ENCODE measurements around the gene MBNL1. TPM values are rescaled to one million over a fixed set of nuclear protein-coding genes. Genes with fewer than 3 reads are reported as not detected.
"Not testable (repeated sequence)": the region's sequence is repeated elsewhere in the genome, so short reads cannot be mapped to it uniquely, and the experiment has no call there.

Gene MBNL1
- total RNA-seq, 1 donor from 2014 or later, result 172 TPM

DNA sequence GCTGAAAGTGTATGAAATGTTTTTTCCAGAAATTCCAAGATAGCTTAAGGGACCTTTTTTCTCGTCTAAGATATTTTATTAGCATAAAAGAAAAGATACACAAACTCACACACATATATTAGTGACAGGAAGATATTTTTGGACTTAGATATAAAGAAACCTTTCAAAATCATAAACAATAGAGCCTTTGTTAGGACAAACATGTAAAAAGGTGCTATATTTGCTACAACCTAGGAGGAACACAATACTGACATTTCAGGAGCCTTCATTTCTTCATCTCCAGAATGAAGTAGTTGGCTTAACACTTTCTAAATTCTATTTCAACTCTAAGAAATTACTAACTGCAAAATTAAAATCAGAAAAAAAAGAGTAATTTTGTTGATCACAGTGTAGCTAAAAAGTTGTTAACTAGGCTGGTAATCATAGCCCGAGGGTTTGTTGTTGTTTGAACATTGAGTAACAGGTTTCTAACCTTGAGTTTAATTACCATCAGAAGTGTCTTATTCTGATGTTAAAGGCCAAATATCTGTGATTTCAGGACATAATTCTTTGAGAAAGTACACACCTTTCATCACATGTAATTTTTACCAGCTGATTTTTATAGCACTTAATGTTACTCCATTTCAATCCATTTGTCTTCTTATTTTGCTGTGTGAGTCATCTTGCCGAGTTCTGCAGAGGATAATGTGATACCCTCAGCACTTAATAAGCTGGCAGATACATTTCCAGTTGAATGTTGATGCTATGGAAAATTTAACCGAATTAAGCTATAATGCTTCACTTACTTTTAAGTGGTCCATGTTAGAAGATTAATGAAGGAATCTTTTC lies 97.3 kb downstream of the MBNL1 start:
- Histone ChIP-seq H3K4me3 (no peak overlapping the region), H3K4me1 (peaks cover 87% of the 10 kb centered on the region), H3K36me3 (no peaks in the 10 kb centered on the region), H3K27me3 (ENCODE audit: low read depth) (no peaks in the 10 kb centered on the region), H3K9me3 (replicated peaks) (peaks cover 5% of the 10 kb centered on the region), H3K27ac (replicated peaks) (peak overlapping the region; percentile 34)
- TF ChIP-seq CTCF (IDR thresholded peaks at IDR 0.05; ENCODE audit: borderline replicate concordance), result no peak
- no peak for DNase-seq
- intact Hi-C loops (cut with micrococcal nuclease), result no loop called here

GRCh38 chr3:152367192-152367591 lies 98.5 kb downstream of the MBNL1 start:
- H3K36me3 ChIP-seq; intact Hi-C loops (cut with micrococcal nuclease); H3K27me3 ChIP-seq (ENCODE audit: low read depth); H3K9me3 ChIP-seq (replicated peaks); DNase-seq; H3K27ac ChIP-seq (replicated peaks); H3K4me3 ChIP-seq: not testable (repeated sequence)
- peaks cover 80% of the 10 kb centered on the region for H3K4me1 ChIP-seq

- H3K9me3 ChIP-seq (replicated peaks); DNase-seq; H3K27me3 ChIP-seq (ENCODE audit: low read depth); intact Hi-C loops (cut with micrococcal nuclease); H3K4me3 ChIP-seq; H3K36me3 ChIP-seq: not testable (repeated sequence)
- Histone ChIP-seq H3K4me1 (peaks cover 88% of the 10 kb centered on the region), H3K27ac (replicated peaks) (peak overlapping the region; percentile 62)
Measured at GRCh38 chr3:152372633-152373032, 103.9 kb downstream of the MBNL1 start.

DNA sequence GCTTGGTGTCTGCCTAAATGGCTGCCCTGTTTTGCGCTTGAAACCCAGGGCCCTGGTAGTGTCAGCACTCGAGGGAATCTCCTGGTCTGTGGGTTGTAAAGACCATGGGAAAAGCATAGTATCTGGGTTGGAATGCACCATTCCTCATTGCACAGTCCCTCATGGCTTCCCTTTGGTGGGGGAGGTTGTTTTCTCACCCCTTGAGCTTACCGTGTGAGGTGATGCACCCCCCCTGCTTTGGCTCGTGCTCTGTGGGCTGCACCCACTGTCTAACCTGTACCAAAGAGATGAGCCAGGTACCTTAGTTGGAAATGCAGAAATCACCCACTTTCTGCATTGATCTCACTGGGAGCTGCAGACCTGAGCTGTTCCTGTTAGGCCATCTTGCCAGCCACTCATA lies 104.7 kb downstream of the MBNL1 start:
- Histone ChIP-seq H3K4me1 (peaks cover 88% of the 10 kb centered on the region), H3K36me3 (no peaks in the 10 kb centered on the region), H3K4me3 (no peak overlapping the region), H3K27ac (replicated peaks) (peak overlapping the region; percentile 62), H3K27me3 (ENCODE audit: low read depth) (no peaks in the 10 kb centered on the region), H3K9me3 (replicated peaks) (no peaks in the 10 kb centered on the region)
- no peak for DNase-seq
- intact Hi-C loops (cut with micrococcal nuclease), result no loop called here
- no peak for TF ChIP-seq CTCF (IDR thresholded peaks at IDR 0.05; ENCODE audit: borderline replicate concordance)

DNA sequence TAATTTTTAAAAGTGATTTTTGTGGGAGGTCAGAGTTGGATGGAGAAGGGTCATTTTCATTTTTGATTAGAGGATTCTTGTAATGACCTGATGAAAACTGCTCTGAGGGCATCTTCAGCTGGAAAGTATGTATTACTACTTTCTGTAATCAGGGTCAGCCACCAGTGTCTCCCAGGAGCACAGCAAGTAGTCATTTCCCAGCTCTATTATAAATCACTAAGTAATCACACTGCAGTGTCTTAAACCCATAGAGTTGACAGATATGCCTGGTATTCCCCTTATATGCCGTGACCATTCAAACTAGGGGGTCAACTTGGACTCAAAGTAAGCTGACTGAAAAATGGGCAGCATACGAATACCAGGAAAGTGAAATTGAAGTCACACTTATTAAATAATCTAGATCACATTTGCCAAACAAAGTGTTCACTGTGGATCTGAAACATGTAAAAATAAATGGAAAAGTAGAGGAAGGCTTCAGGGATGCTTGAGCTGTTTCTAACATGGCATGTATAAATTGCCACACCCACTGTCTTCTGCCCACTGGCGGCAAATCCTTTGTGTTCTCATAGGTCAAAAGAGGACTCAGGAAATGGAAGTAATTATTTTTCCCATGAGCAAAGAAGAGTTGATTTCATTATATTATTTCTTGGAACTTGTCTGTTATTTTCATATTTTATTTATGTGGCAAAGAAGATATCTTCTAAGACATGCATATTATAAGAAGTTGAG lies 105.7 kb downstream of the MBNL1 start:
- no peak for DNase-seq
- H3K27ac ChIP-seq (replicated peaks), result peak overlapping the region; percentile 62
- no peaks in the 10 kb centered on the region for H3K36me3 ChIP-seq
- no peaks in the 10 kb centered on the region for H3K27me3 ChIP-seq (ENCODE audit: low read depth)
- no peak overlapping the region for H3K4me3 ChIP-seq
- H3K4me1 ChIP-seq, result peaks cover 88% of the 10 kb centered on the region
- no peak for TF ChIP-seq CTCF (IDR thresholded peaks at IDR 0.05; ENCODE audit: borderline replicate concordance)
- intact Hi-C loops (cut with micrococcal nuclease), result no loop called here
- H3K9me3 ChIP-seq (replicated peaks), result no peaks in the 10 kb centered on the region

GRCh38 chr3:152375546-152375945 lies 106.8 kb downstream of the MBNL1 start:
- DNase-seq, result no peak
- H3K4me1 ChIP-seq, result peaks cover 88% of the 10 kb centered on the region
- intact Hi-C loops (cut with micrococcal nuclease), result no loop called here
- H3K27ac ChIP-seq (replicated peaks), result peak overlapping the region; percentile 62
- H3K27me3 ChIP-seq (ENCODE audit: low read depth), result no peaks in the 10 kb centered on the region
- H3K36me3 ChIP-seq, result no peaks in the 10 kb centered on the region
- no peak overlapping the region for H3K4me3 ChIP-seq
- no peak for TF ChIP-seq CTCF (IDR thresholded peaks at IDR 0.05; ENCODE audit: borderline replicate concordance)
- no peaks in the 10 kb centered on the region for H3K9me3 ChIP-seq (replicated peaks)
